ENCODE results near the gene ZKSCAN1.
A peak's percentile ranks its signal among the peaks of the same experiment; 100 is the strongest.

Gene ZKSCAN1

DNA sequence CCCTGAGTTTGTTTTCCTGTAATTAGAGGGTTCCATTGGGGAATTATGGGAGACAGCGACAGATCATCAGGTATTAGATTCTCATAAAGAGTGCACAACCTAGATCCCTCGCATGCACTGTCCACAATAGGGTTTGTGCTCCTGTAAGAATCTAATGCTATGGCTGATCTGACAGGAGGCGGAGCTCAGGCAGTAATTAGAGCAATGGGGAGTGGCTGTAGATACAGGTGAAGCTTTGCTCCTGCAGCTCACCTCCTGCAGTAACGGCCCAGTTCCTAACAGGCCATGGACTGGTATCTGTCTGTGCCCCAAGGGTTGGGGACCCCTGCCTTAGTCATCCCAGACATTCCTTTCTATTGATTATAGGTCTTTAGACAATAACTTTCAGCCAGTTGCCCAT is 33.3 kb downstream of the ZKSCAN1 start:
- no peak overlapping the region for H3K27ac ChIP-seq (ENCODE audit: low read length)
- no peaks in the 10 kb centered on the region for H3K27me3 ChIP-seq (ENCODE audit: insufficient read depth, low read length)
- no peaks in the 10 kb centered on the region for H3K9me3 ChIP-seq (ENCODE audit: insufficient read depth, low read depth, low read length)
- H3K4me3 ChIP-seq (ENCODE audit: low read length), result no peak overlapping the region
- H3K36me3 ChIP-seq (ENCODE audit: insufficient read depth, low read depth, low read length), result peaks cover 12% of the 10 kb centered on the region; the same call in 1 of the 2 replicates
- no peak overlapping the region for H3K9ac ChIP-seq (ENCODE audit: low read depth, low read length)
- H3K4me1 ChIP-seq (ENCODE audit: insufficient read depth, low read length), result peaks cover 6% of the 10 kb centered on the region; the same call in 1 of the 2 replicates

GRCh38 chr7:100049441-100050291 is 34.3 kb downstream of the ZKSCAN1 start, which contains the start of gene ZSCAN21:
ZSCAN21 (plus strand) TSS chr7:100049774; CDS start chr7:100057007, 7,233 bp downstream.
- peaks cover 12% of the 10 kb centered on the region; the same call in 1 of the 2 replicates for H3K36me3 ChIP-seq (ENCODE audit: insufficient read depth, low read depth, low read length)
- peak within 1 kb of the TSS; percentile 94 for H3K9ac ChIP-seq (ENCODE audit: low read depth, low read length)
- H3K27me3 ChIP-seq (ENCODE audit: insufficient read depth, low read length), result no peaks in the 10 kb centered on the region
- H3K27ac ChIP-seq (ENCODE audit: low read length), result peak within 1 kb of the TSS; percentile 90
- H3K4me1 ChIP-seq (ENCODE audit: insufficient read depth, low read length), result peaks cover 6% of the 10 kb centered on the region; the same call in 1 of the 2 replicates
- H3K9me3 ChIP-seq (ENCODE audit: insufficient read depth, low read depth, low read length), result no peaks in the 10 kb centered on the region
- peak within 1 kb of the TSS; percentile 98 for H3K4me3 ChIP-seq (ENCODE audit: low read length)

DNA sequence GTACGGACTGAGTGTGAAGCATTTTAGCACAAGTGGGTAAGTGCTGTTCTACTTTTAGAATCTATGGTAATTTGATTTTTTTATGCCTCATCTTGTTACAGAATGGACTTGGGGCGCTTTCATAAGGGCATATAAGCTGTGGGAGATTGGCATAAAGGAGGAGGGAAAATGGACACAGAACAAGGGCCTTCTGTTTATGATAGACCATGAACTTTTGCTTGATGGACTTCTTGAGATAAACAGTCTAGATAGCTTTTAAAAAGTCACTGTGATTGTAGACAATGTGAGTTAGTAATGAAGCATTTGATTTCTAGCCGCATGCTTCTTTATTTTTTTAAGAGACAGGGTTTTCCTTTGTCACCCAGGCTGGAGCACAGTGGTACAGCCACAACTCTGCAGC is 36.2 kb downstream of the ZKSCAN1 start:
- H3K9ac ChIP-seq (ENCODE audit: low read depth, low read length), result no peak overlapping the region
- peaks cover 6% of the 10 kb centered on the region; the same call in 1 of the 2 replicates for H3K4me1 ChIP-seq (ENCODE audit: insufficient read depth, low read length)
- no peaks in the 10 kb centered on the region for H3K9me3 ChIP-seq (ENCODE audit: insufficient read depth, low read depth, low read length)
- H3K4me3 ChIP-seq (ENCODE audit: low read length), result no peak overlapping the region
- peaks cover 19% of the 10 kb centered on the region; the same call in 1 of the 2 replicates for H3K36me3 ChIP-seq (ENCODE audit: insufficient read depth, low read depth, low read length)
- H3K27ac ChIP-seq (ENCODE audit: low read length), result no peak overlapping the region
- H3K27me3 ChIP-seq (ENCODE audit: insufficient read depth, low read length), result no peaks in the 10 kb centered on the region

- H3K4me3 ChIP-seq (ENCODE audit: low read length), result no peak overlapping the region
- peaks cover 35% of the 10 kb centered on the region for H3K36me3 ChIP-seq (ENCODE audit: insufficient read depth, low read depth, low read length)
- peaks cover 6% of the 10 kb centered on the region; the same call in 1 of the 2 replicates for H3K4me1 ChIP-seq (ENCODE audit: insufficient read depth, low read length)
- no peak overlapping the region for H3K9ac ChIP-seq (ENCODE audit: low read depth, low read length)
- H3K9me3 ChIP-seq (ENCODE audit: insufficient read depth, low read depth, low read length), result no peaks in the 10 kb centered on the region
- H3K27ac ChIP-seq (ENCODE audit: low read length), result no peak overlapping the region
- H3K27me3 ChIP-seq (ENCODE audit: insufficient read depth, low read length), result no peaks in the 10 kb centered on the region
Observed at GRCh38 chr7:100053215-100053614, 37.8 kb downstream of the ZKSCAN1 start.

DNA sequence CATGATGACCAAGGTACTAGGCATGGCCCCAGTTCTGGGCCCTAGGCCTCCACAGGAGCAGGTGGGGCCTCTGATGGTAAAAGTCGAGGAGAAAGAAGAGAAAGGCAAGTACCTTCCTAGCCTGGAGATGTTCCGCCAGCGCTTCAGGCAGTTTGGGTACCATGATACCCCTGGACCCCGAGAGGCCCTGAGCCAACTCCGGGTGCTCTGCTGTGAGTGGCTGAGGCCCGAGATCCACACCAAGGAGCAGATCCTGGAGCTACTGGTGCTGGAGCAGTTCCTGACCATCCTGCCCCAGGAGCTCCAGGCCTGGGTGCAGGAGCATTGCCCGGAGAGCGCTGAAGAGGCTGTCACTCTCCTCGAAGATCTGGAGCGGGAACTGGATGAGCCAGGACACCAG is 41.6 kb downstream of the ZKSCAN1 start:
- Histone ChIP-seq H3K4me1 (ENCODE audit: insufficient read depth, low read length) (no peaks in the 10 kb centered on the region), H3K9me3 (ENCODE audit: insufficient read depth, low read depth, low read length) (no peaks in the 10 kb centered on the region), H3K27ac (ENCODE audit: low read length) (no peak overlapping the region), H3K4me3 (ENCODE audit: low read length) (no peak overlapping the region), H3K9ac (ENCODE audit: low read depth, low read length) (no peak overlapping the region), H3K36me3 (ENCODE audit: insufficient read depth, low read depth, low read length) (peaks cover 61% of the 10 kb centered on the region), H3K27me3 (ENCODE audit: insufficient read depth, low read length) (no peaks in the 10 kb centered on the region)

DNA sequence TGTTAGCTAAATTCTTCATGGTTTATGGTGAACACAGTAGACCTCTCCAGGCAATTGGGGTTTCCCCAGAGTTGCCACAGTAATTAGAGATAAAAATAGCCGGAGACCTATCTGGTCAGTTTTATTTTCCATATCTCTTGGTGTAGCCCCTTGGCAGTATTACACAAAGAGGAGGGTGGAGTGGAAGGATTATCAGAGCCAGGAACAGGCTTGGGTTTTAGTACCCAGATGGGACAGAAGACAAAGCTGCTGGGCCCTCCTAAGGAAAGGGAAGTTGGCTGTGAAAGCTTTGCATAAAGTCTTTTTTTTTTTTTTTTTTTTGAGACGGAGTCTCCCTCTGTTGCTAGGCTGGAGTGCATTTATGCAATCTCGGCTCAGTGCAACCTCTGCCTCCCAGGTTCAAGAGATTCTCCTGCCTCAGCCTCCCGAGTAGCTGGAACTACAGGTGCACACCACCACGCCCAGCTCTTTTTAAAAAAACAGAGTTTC is 43.9 kb downstream of the ZKSCAN1 start:
- H3K36me3 ChIP-seq (ENCODE audit: insufficient read depth, low read depth, low read length), result peaks cover 71% of the 10 kb centered on the region
- no peaks in the 10 kb centered on the region for H3K9me3 ChIP-seq (ENCODE audit: insufficient read depth, low read depth, low read length)
- H3K9ac ChIP-seq (ENCODE audit: low read depth, low read length), result no peak overlapping the region
- H3K27ac ChIP-seq (ENCODE audit: low read length), result no peak overlapping the region
- H3K27me3 ChIP-seq (ENCODE audit: insufficient read depth, low read length), result no peaks in the 10 kb centered on the region
- H3K4me1 ChIP-seq (ENCODE audit: insufficient read depth, low read length), result no peaks in the 10 kb centered on the region
- no peak overlapping the region for H3K4me3 ChIP-seq (ENCODE audit: low read length)

GRCh38 chr7:100061518-100062193 is 46.3 kb downstream of the ZKSCAN1 start:
- no peak overlapping the region for H3K9ac ChIP-seq (ENCODE audit: low read depth, low read length)
- H3K4me1 ChIP-seq (ENCODE audit: insufficient read depth, low read length), result no peaks in the 10 kb centered on the region
- H3K27me3 ChIP-seq (ENCODE audit: insufficient read depth, low read length), result no peaks in the 10 kb centered on the region
- no peak overlapping the region for H3K27ac ChIP-seq (ENCODE audit: low read length)
- H3K4me3 ChIP-seq (ENCODE audit: low read length), result no peak overlapping the region
- no peaks in the 10 kb centered on the region for H3K9me3 ChIP-seq (ENCODE audit: insufficient read depth, low read depth, low read length)
- H3K36me3 ChIP-seq (ENCODE audit: insufficient read depth, low read depth, low read length), result peaks cover 80% of the 10 kb centered on the region

DNA sequence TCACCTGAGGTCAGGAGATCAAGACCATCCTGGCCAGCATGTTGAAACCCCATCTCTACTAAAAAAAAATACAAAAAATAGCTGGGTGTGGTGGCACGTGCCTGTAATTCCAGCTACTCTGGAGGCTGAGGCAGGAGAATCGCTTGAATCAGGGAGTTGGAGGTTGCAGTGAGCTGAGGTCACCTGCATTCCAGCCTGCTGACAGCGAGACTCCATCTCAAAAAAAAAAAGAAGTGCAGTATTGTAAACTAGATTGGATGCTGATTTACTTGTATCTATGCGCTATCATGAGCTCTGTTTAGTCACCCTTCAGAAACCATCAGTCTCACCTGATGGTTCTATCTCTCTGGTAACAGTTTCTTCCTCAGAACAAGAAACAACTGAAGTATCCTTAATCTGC is 48.0 kb downstream of the ZKSCAN1 start:
- peaks cover 62% of the 10 kb centered on the region for H3K36me3 ChIP-seq (ENCODE audit: insufficient read depth, low read depth, low read length)
- no peak overlapping the region for H3K4me3 ChIP-seq (ENCODE audit: low read length)
- H3K9ac ChIP-seq (ENCODE audit: low read depth, low read length), result no peak overlapping the region

DNA sequence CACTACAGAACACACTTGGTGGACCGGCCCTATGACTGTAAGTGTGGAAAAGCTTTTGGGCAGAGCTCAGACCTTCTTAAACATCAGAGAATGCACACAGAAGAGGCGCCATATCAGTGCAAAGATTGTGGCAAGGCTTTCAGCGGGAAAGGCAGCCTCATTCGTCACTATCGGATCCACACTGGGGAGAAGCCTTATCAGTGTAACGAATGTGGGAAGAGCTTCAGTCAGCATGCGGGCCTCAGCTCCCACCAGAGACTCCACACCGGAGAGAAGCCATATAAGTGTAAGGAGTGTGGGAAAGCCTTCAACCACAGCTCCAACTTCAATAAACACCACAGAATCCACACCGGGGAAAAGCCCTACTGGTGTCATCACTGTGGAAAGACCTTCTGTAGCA is 48.8 kb downstream of the ZKSCAN1 start:
- peaks cover 57% of the 10 kb centered on the region for H3K36me3 ChIP-seq (ENCODE audit: insufficient read depth, low read depth, low read length)
- H3K27ac ChIP-seq (ENCODE audit: low read length), result no peak overlapping the region
- no peaks in the 10 kb centered on the region for H3K9me3 ChIP-seq (ENCODE audit: insufficient read depth, low read depth, low read length)
- no peak overlapping the region for H3K4me3 ChIP-seq (ENCODE audit: low read length)
- H3K4me1 ChIP-seq (ENCODE audit: insufficient read depth, low read length), result no peaks in the 10 kb centered on the region
- no peak overlapping the region for H3K9ac ChIP-seq (ENCODE audit: low read depth, low read length)
- no peaks in the 10 kb centered on the region for H3K27me3 ChIP-seq (ENCODE audit: insufficient read depth, low read length)

More for the DNA sequence above, 48.0 kb downstream of the ZKSCAN1 start:
- Histone ChIP-seq H3K4me1 (ENCODE audit: insufficient read depth, low read length) (no peaks in the 10 kb centered on the region), H3K27ac (ENCODE audit: low read length) (no peak overlapping the region), H3K9me3 (ENCODE audit: insufficient read depth, low read depth, low read length) (no peaks in the 10 kb centered on the region), H3K27me3 (ENCODE audit: insufficient read depth, low read length) (no peaks in the 10 kb centered on the region)

GRCh38 chr7:100065452-100066186 is 50.2 kb downstream of the ZKSCAN1 start:
- H3K36me3 ChIP-seq (ENCODE audit: insufficient read depth, low read depth, low read length), result peaks cover 62% of the 10 kb centered on the region
- H3K4me1 ChIP-seq (ENCODE audit: insufficient read depth, low read length), result no peaks in the 10 kb centered on the region
- H3K27me3 ChIP-seq (ENCODE audit: insufficient read depth, low read length), result no peaks in the 10 kb centered on the region
- no peak overlapping the region for H3K4me3 ChIP-seq (ENCODE audit: low read length)
- H3K9ac ChIP-seq (ENCODE audit: low read depth, low read length), result no peak overlapping the region
- no peak overlapping the region for H3K27ac ChIP-seq (ENCODE audit: low read length)
- peaks cover 12% of the 10 kb centered on the region for H3K9me3 ChIP-seq (ENCODE audit: insufficient read depth, low read depth, low read length)

DNA sequence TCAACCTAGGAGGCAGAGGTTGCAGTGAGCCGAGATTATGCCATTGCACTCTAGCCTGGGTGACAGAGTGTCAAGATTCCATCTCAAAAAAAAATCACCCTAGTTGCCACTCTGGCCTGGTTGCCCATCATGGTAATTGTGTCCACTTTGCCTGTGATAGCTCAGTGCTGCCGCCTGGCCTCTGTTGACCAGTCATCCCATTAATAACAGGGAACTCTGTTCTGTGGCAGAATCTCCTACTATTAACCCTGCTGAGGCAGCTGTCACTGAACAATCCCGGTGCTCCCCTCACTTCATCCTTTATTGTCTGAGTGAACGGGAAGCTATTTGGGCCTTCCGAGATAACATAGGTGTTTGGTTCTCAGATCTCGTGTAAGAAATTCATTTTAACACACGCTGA is 51.6 kb downstream of the ZKSCAN1 start:
- Histone ChIP-seq H3K9ac (ENCODE audit: low read depth, low read length) (no peak overlapping the region), H3K4me1 (ENCODE audit: insufficient read depth, low read length) (no peaks in the 10 kb centered on the region), H3K4me3 (ENCODE audit: low read length) (no peak overlapping the region), H3K36me3 (ENCODE audit: insufficient read depth, low read depth, low read length) (peaks cover 63% of the 10 kb centered on the region), H3K27me3 (ENCODE audit: insufficient read depth, low read length) (no peaks in the 10 kb centered on the region), H3K27ac (ENCODE audit: low read length) (no peak overlapping the region), H3K9me3 (ENCODE audit: insufficient read depth, low read depth, low read length) (peaks cover 25% of the 10 kb centered on the region)
